ENCODE measurements around the gene MALAT1.

MALAT1 gene

GRCh38 chr11:65539744-65540289, 41.0 kb downstream of the MALAT1 start:
- TF ChIP-seq ZBTB7A (IDR thresholded peaks at IDR 0.05; ENCODE audit: low read depth) = no peak
- peak; percentile 83; the same call in 1 of the 2 replicates for TF ChIP-seq MAX (IDR thresholded peaks at IDR 0.05)
- peak; percentile 97 for TF ChIP-seq USF1 (IDR thresholded peaks at IDR 0.05)

GRCh38 chr11:65540290-65541092, 41.6 kb downstream of the MALAT1 start:
- peak; percentile 74 for TF ChIP-seq MAX (IDR thresholded peaks at IDR 0.05)
- peak; percentile 70 for TF ChIP-seq USF1 (IDR thresholded peaks at IDR 0.05)
- peak; percentile 51; the same call in 1 of the 2 replicates for TF ChIP-seq TAF1 (IDR thresholded peaks at IDR 0.05; ENCODE audit: low read depth)
- TF ChIP-seq TEAD4 (IDR thresholded peaks at IDR 0.05) = peak; percentile 76
- TF ChIP-seq NFIC (IDR thresholded peaks at IDR 0.05) = peak; percentile 36
- no peak for TF ChIP-seq CEBPB (IDR thresholded peaks at IDR 0.05)
- no peak for TF ChIP-seq CREB1 (IDR thresholded peaks at IDR 0.05; ENCODE audit: low read depth)
- TF ChIP-seq FOXM1 (IDR thresholded peaks at IDR 0.05; ENCODE audit: borderline replicate concordance, low read depth) = no peak
- TF ChIP-seq TCF12 (IDR thresholded peaks at IDR 0.05; ENCODE audit: low read depth) = no peak; the same call in 1 of the 2 replicates
- peak; percentile 18; the same call in 1 of the 2 replicates for TF ChIP-seq ZBTB7A (IDR thresholded peaks at IDR 0.05; ENCODE audit: low read depth)
- TF ChIP-seq EGR1 (IDR thresholded peaks at IDR 0.05) = peak; percentile 96
- TF ChIP-seq RAD21 (IDR thresholded peaks at IDR 0.05; ENCODE audit: low read depth) = peak; percentile 86
- no peak for TF ChIP-seq REST (IDR thresholded peaks at IDR 0.05; ENCODE audit: low read depth)
- TF ChIP-seq YY1 (IDR thresholded peaks at IDR 0.05; ENCODE audit: low read depth) = peak; percentile 28; the same call in 1 of the 2 replicates
- TF ChIP-seq EP300 (IDR thresholded peaks at IDR 0.05; ENCODE audit: borderline replicate concordance) = no peak

GRCh38 chr11:65541093-65541982, 42.5 kb downstream of the MALAT1 start:
- no peak for TF ChIP-seq TCF12 (IDR thresholded peaks at IDR 0.05; ENCODE audit: low read depth)
- no peak for TF ChIP-seq RAD21 (IDR thresholded peaks at IDR 0.05; ENCODE audit: low read depth)
- TF ChIP-seq TEAD4 (IDR thresholded peaks at IDR 0.05) = no peak
- TF ChIP-seq CEBPB (IDR thresholded peaks at IDR 0.05) = no peak
- no peak for TF ChIP-seq EP300 (IDR thresholded peaks at IDR 0.05; ENCODE audit: borderline replicate concordance)
- TF ChIP-seq MAX (IDR thresholded peaks at IDR 0.05) = no peak
- TF ChIP-seq FOXM1 (IDR thresholded peaks at IDR 0.05; ENCODE audit: borderline replicate concordance, low read depth) = no peak
- TF ChIP-seq USF1 (IDR thresholded peaks at IDR 0.05) = no peak
- TF ChIP-seq EGR1 (IDR thresholded peaks at IDR 0.05) = no peak
- TF ChIP-seq NFIC (IDR thresholded peaks at IDR 0.05) = no peak
- no peak; the same call in 1 of the 2 replicates for TF ChIP-seq ZBTB7A (IDR thresholded peaks at IDR 0.05; ENCODE audit: low read depth)
- TF ChIP-seq TAF1 (IDR thresholded peaks at IDR 0.05; ENCODE audit: low read depth) = no peak
- no peak for TF ChIP-seq REST (IDR thresholded peaks at IDR 0.05; ENCODE audit: low read depth)
- TF ChIP-seq CREB1 (IDR thresholded peaks at IDR 0.05; ENCODE audit: low read depth) = no peak
- TF ChIP-seq YY1 (IDR thresholded peaks at IDR 0.05; ENCODE audit: low read depth) = no peak

GRCh38 chr11:65542738-65543390, 44.0 kb downstream of the MALAT1 start:
- TF ChIP-seq MAX (IDR thresholded peaks at IDR 0.05) (no peak), ZBTB7A (IDR thresholded peaks at IDR 0.05; ENCODE audit: low read depth) (no peak), CREB1 (IDR thresholded peaks at IDR 0.05; ENCODE audit: low read depth) (no peak), EGR1 (IDR thresholded peaks at IDR 0.05) (no peak), USF1 (IDR thresholded peaks at IDR 0.05) (no peak), YY1 (IDR thresholded peaks at IDR 0.05; ENCODE audit: low read depth) (no peak), REST (IDR thresholded peaks at IDR 0.05; ENCODE audit: low read depth) (no peak), TEAD4 (IDR thresholded peaks at IDR 0.05) (no peak), TCF12 (IDR thresholded peaks at IDR 0.05; ENCODE audit: low read depth) (no peak), EP300 (IDR thresholded peaks at IDR 0.05; ENCODE audit: borderline replicate concordance) (no peak), RAD21 (IDR thresholded peaks at IDR 0.05; ENCODE audit: low read depth) (no peak), TAF1 (IDR thresholded peaks at IDR 0.05; ENCODE audit: low read depth) (no peak), CEBPB (IDR thresholded peaks at IDR 0.05) (no peak)
